ENCODE data around the gene GPLD1.
"Not testable (repeated sequence)": the region's sequence is repeated elsewhere in the genome, so short reads cannot be mapped to it uniquely, and the experiment has no call there.

Gene GPLD1

GRCh38 chr6:24453921-24454320 lies 35.5 kb downstream of the GPLD1 start:
- DNase-seq = no peak

DNA sequence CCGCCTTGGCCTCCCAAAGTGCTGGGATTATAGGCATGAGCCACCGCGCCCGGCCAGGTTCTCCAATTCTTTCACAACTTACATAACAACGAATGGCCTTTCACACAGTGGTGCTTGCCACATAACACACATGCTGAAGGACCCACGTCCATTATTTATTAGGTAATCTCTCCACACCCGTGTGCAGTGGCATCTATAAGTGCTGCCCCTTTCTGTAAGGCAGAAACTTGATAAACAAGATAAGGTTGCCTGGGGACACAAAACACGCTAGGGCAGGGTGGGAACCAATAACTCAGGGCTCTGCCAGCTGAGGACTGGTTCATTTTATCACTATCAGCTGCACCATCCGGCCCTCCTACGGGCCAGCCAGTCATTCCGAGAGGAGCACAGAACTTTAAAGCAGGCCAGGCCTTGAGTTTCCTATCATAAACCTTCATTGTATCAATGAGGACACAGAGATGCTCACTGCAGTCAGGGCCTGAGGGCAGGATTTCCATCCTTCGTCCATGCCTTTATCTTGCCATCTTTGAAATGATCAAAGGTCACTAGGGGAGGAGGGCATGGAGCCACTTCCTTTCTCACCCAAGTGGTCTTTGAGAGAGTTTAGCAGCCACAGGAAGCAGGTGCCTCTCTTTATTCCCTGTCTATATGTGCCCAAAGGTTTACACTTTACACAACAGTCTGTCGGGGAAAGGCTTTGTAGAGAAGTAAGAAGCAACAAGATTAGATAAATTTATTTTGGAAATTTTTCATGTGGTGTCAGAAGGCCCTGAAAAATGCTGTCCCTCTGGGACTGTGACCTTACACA lies 37.6 kb downstream of the GPLD1 start:
- DNase-seq = no peak

DNA sequence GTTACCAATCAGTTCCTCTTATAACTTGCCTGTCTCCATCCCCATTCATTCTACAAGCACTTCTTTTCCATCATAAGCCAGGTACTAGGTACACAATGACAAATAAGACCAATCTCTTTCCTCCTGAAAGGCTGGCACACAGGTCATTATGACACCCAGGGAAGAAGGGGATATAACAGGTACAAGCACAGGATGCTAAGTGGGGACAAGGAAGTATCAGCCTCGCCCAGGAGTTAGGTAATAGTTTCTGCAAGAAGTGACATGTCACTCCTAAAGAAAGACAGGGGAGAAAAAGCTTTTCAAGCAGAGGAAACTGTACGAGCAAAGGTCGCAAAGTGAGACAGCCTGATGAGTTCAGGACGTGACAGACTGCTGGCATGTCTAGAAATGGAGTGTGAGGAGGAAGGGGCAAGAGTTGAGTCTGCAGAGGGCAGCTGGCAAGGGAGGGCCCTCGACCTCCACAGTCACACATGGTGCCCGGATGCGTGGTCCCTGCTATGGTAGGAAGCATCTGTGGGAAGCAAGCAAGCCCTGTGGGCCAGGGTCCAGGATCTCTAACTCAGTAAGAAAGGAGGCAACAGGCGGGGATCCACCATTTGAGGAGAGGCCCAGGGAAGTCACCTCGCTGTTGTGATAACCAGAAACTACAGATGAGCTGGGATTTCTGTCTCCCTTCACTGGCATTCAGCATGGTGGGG lies 40.4 kb downstream of the GPLD1 start:
- no peak for DNase-seq

DNA sequence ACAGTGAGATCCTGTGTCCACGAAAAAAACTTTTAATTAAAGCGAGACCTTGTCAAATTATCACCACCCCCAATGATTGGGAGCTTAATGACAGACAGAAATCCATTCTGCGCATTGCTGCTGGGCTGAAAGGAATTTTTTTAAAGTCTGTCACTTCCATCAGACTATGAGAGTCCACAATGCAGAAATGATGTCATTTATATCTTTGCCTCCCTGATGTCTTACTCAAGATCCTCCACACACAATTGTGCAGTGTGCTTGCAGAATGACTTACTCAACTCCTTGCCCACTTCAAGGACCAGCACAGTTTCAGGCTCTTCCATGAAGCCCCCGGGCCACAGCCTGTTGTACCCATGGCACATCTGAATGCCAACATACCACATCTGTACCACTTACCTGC lies 41.0 kb downstream of the GPLD1 start:
- DNase-seq = no peak

DNA sequence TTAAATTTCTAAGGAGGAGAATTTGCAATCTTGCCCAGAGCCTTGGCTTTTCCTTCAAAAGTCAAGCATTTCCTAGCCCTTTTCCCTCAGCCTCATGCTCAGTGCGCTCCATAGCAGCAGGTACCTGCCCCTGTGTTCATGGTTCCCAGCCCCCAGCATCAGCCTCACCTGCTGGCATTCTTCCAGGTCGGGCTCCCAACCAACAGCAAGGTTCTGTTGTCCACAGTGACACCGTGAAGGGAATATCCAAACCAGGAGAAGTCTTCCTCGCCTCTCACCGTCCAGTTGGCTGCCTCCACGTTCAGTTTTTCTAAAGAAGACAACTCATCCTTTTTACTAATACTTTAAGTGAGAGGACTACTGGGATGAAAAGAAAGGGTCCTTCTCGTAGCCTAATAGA lies 42.7 kb downstream of the GPLD1 start:
- DNase-seq = no peak

GRCh38 chr6:24445704-24446103 lies 43.7 kb downstream of the GPLD1 start:
- no peak for DNase-seq

DNA sequence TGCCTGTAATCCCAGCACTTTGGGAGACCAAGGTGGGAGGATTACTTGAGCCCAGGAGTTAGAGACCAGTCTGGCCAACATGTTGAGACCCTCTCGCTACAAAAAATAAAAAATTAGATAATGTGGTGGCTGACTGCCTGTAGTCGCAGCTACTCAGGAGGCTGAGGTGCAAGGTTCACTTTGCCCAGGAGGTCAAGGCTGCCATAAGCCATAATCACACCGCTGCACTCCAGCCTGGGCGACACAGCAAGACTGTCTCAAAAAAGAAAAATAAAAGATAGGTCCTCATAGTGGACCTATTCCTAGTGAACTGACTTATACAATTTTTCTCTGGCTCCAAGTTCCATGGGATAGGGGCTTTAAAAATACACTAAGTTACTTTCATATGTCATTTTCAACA lies 44.8 kb downstream of the GPLD1 start:
- no peak for DNase-seq

DNA sequence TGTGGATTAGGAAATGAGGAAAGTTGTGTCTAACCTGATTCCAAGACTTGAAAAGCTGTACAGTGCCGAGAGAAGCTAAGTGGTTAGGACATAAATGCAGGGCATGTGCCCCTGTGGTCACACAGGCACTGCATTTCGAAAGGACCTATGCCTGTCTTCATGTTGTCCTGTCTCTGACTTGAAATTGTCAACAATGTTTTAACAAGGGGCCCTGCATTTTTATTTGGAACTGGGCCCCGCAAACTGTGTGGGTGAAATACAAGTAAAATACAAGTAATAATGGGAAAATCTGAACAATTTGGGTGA lies 47.8 kb downstream of the GPLD1 start:
- DNase-seq = no peak

GRCh38 chr6:24440897-24441598 lies 48.3 kb downstream of the GPLD1 start:
- DNase-seq = no peak

GRCh38 chr6:24439858-24440539 lies 49.4 kb downstream of the GPLD1 start:
- no peak for DNase-seq

DNA sequence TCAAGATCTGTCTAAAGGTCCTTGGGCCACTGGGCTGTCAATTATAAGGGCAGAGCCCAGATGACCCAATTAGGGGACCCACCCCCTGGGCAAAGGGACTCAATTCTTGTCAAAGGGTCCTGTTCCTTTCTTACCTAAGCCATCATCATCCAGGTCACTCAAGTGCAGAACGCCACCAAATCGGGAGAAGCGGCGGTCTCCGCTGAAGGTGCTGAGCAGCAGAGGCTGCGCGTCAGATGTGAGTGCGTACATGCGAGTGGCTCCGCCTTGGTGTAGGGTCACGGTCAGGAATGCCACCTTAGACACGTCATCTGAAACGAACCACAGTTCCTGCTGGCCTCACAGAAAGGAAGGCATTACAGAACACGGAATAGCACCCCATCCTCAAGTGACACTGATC lies 52.4 kb downstream of the GPLD1 start:
- DNase-seq = no peak

GRCh38 chr6:24432611-24433010 lies 56.8 kb downstream of the GPLD1 start:
- DNase-seq = no peak

- DNase-seq = no peak
Measured at GRCh38 chr6:24431045-24431451, 58.3 kb downstream of the GPLD1 start.

DNA sequence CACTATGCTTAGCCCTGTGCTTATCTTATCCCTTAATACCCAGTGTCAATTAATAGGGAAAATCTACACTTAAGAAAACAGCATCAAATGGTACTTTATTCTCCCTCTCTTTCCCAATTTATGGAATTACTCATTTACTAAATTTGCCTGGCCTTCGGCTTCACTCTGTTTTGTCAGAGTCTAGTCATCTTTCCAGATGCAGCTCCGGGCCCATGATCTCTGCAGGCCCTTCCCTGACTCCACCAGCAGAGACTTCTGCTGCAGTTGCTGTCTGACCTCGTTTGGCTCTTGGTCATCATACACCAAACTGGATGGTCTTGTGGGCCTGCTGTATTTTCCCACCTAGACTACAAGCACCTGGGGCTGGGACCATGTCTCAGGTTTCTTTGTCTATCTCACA lies 59.3 kb downstream of the GPLD1 start:
- DNase-seq = no peak

GRCh38 chr6:24429146-24429545 lies 60.2 kb downstream of the GPLD1 start:
- no peak for DNase-seq

DNA sequence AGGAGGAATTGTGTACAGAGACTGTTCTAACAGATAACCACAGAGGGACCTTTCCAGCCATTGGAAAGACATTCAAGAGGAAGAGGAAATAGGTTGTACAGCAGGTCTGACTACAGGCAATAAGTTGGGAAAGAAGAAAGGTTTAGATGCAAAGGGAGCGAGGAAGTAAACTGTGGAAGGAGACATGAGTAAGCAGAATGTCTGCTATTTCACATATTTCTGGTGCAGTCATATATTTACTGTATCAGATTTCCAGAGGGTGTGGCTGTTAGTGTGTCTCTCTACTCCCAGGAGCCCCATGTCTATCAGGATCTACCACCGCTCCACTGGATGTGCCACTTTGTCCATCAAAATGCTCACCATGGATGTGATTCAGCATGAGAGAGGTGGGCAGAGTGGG lies 60.8 kb downstream of the GPLD1 start:
- no peak for DNase-seq

- DNase-seq = no peak
Measured at GRCh38 chr6:24426729-24427446, 62.5 kb downstream of the GPLD1 start.

GRCh38 chr6:24425091-24425490 lies 64.3 kb downstream of the GPLD1 start:
- DNase-seq = no peak

- no peak for DNase-seq
Measured at GRCh38 chr6:24419526-24419925, 69.9 kb downstream of the GPLD1 start.

DNA sequence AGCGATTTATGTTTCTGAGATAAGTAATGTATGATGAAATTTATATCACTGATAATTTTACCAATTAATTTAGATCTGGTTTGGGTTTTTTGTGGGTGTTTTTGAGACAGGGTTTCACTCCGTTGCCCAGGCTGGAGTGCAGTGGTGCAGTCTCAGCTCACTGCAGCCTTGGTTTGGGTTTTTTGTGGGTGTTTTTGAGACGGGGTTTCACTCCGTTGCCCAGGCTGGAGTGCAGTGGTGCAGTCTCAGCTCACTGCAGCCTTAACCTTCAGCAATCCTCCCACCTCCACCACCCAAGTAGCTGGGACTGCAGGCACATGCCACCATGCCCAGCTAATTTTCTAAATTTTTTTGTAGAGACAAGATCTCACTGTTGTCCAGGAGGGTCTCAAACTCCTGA lies 73.6 kb downstream of the GPLD1 start:
- no peak for DNase-seq

GRCh38 chr6:24414531-24414930 lies 74.8 kb downstream of the GPLD1 start:
- DNase-seq = not testable (repeated sequence)

DNA sequence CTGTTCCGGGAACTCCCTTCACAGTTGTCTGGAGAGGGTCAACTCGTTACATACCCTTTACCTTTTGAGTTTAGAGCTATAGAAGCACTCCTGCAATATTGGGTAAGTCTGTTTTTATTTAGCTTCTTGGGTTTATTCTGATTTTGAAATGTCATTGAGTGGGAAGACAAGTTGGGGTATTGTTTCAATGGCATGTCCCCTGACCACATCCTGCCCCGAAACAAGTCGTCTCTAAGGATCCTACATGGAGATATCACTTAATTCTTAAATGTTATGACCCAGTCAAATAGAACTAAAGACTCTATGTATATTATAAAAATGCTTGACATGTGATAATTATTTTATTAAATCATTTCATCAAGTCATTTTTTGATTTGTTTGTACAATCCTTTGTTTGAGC lies 77.1 kb downstream of the GPLD1 start:
- DNase-seq = no peak

DNA sequence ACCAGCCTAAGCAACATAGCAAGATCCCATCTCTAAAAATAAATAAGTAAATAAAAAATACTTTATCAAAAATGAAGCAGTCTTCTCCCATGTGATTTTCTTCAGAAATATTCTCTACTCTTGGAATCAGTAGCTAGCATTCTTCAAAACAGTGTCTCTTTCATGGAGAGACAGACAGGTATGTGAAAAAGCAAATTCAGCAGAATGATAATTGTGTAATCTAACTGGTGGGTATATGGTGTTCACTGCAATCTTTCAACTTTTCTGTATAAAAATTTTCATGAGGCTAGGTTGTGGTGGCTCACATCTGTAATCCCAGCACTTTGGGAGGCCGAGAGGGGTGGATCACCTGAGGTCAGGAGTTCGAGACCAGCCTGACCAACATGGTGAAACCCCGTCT lies 78.8 kb downstream of the GPLD1 start:
- DNase-seq = no peak

All from effector CD8-positive, alpha-beta T cell (primary cell).